ENCODE data around the gene CCDC117. TPM values are rescaled to one million over a fixed set of nuclear protein-coding genes. Genes with fewer than 3 reads are reported as not detected.

The CCDC117 gene
- total RNA-seq, result 10 to 100 TPM; 25.5 to 26.2 TPM

- Mint-ChIP-seq H3K9me3 (no peaks in the 10 kb centered on the region), H3K4me3 (peak within 1 kb of the TSS; percentile 91), H3K4me1 (ENCODE audit: low read depth) (peaks cover 22% of the 10 kb centered on the region), H3K27me3 (no peaks in the 10 kb centered on the region), H3K27ac (peak within 1 kb of the TSS; percentile 93), H3K36me3 (ENCODE audit: low read depth) (peaks cover 20% of the 10 kb centered on the region)
- ChIA-PET CTCF (interaction anchor here (0.7 to 2.9 kb wide), 13 partner anchors 13 to 172 kb away, joined by 3 to 18 read pairs (median 4); partner anchors contain the start of gene XBP1), POLR2A (interaction anchor here (0.7 to 4.4 kb wide), 9 partner anchors 9 to 499 kb away, joined by 3 to 55 read pairs (median 3); partner anchors contain the start of gene XBP1)
- peak; percentile 44 for TF ChIP-seq CTCF (IDR thresholded peaks at IDR 0.05)
- intact Hi-C loops (cut with micrococcal nuclease), result no loop called here
- DNase-seq (peak; percentile 97), ATAC-seq (peak; percentile 95)
Measured at GRCh38 chr22:28772633-28773460, at the start of gene CCDC117. Gene CCDC117 (plus strand): TSS chr22:28772695. CDS start chr22:28772850, 155 bp downstream.

- Mint-ChIP-seq H3K9me3 (no peaks in the 10 kb centered on the region), H3K4me1 (ENCODE audit: low read depth) (no peaks in the 10 kb centered on the region), H3K4me3 (no peak overlapping the region), H3K27ac (no peak overlapping the region), H3K27me3 (no peaks in the 10 kb centered on the region), H3K36me3 (ENCODE audit: low read depth) (peaks cover 6% of the 10 kb centered on the region)
- no peak for TF ChIP-seq CTCF (IDR thresholded peaks at IDR 0.05)
- ChIA-PET CTCF (no interaction called here), POLR2A (no interaction called here)
- intact Hi-C loops (cut with micrococcal nuclease), result no loop called here
- DNase-seq, result no peak
- no peak for ATAC-seq
Measured at GRCh38 chr22:28728002-28728401, 44.5 kb upstream of the CCDC117 start.

- ChIA-PET CTCF (interaction anchor here (1.0 to 1.1 kb wide), 2 partner anchors 101 to 128 kb away, joined by 3 read pairs; no protein-coding TSS in a partner anchor), POLR2A (interaction anchor here (0.6 kb wide), 1 partner anchor 1012 kb away, joined by 3 read pairs; no protein-coding TSS in a partner anchor)
- Mint-ChIP-seq H3K4me3 (no peak overlapping the region), H3K4me1 (ENCODE audit: low read depth) (no peaks in the 10 kb centered on the region), H3K9me3 (no peaks in the 10 kb centered on the region), H3K27ac (no peak overlapping the region), H3K27me3 (no peaks in the 10 kb centered on the region), H3K36me3 (ENCODE audit: low read depth) (peaks cover 4% of the 10 kb centered on the region)
- DNase-seq, result no peak
- no peak for TF ChIP-seq CTCF (IDR thresholded peaks at IDR 0.05)
- intact Hi-C loops (cut with micrococcal nuclease), result no loop called here
- ATAC-seq, result no peak
Measured at GRCh38 chr22:28728621-28729313, 43.7 kb upstream of the CCDC117 start.

- intact Hi-C loops (cut with micrococcal nuclease), result no loop called here
- TF ChIP-seq CTCF (IDR thresholded peaks at IDR 0.05), result no peak
- Mint-ChIP-seq H3K27me3 (no peaks in the 10 kb centered on the region), H3K36me3 (ENCODE audit: low read depth) (peaks cover 5% of the 10 kb centered on the region), H3K27ac (no peak overlapping the region), H3K4me1 (ENCODE audit: low read depth) (no peaks in the 10 kb centered on the region), H3K9me3 (no peaks in the 10 kb centered on the region), H3K4me3 (no peak overlapping the region)
- ChIA-PET POLR2A (no interaction called here), CTCF (interaction anchor here (1.1 kb wide), 1 partner anchor 42 kb away, joined by 3 read pairs; the partner anchor contains the start of gene CCDC117)
- DNase-seq (no peak), ATAC-seq (no peak)
Measured at GRCh38 chr22:28730179-28730578, 42.3 kb upstream of the CCDC117 start.

Measured in activated CD8-positive, alpha-beta T cell treated with anti-CD3 and anti-CD28 coated beads for 36 hours (primary cell).